Activated B cell treated with CpG ODN at 0.5 μM for 24 hours (primary cell): ENCODE data around the gene ANO2. TPM values are rescaled to one million over a fixed set of nuclear protein-coding genes. Genes with fewer than 3 reads are reported as not detected.

Experiments
- ATAC-seq: fragments of 200-7000 bp; cut with Tn5 transposase; one replicate; pipeline ENCODE4 v1.10.0; 2021; ENCODE audit warnings: low read depth, mild to moderate bottlenecking, moderate library complexity
- CTCF ChIA-PET: fragments of 350-600 bp; sonication (Branson Sonifier 250); formaldehyde crosslinking; loops from one replicate; lab custom pipeline; 2021; ENCODE audit warnings: antibody characterized with exemption; lab: Charles Lee
- POLR2A ChIA-PET: fragments of 350-600 bp; sonication (Branson Sonifier 250); formaldehyde crosslinking; loops from one replicate; lab custom pipeline; 2021; ENCODE audit warnings: antibody characterized with exemption; lab: Charles Lee
- DNase-seq: peaks from one replicate; pipeline ENCODE4 v3.0.0; 2022
- H3K27ac Mint-ChIP-seq: one replicate; pipeline ENCODE4 v1.8.0; 2020; ENCODE audit warnings: mixed read lengths
- H3K27me3 Mint-ChIP-seq: one replicate; pipeline ENCODE4 v1.8.0; 2021; ENCODE audit warnings: mixed read lengths
- H3K36me3 Mint-ChIP-seq: one replicate; pipeline ENCODE4 v1.8.0; 2021; ENCODE audit warnings: low read depth, mixed read lengths
- H3K4me1 Mint-ChIP-seq: one replicate; pipeline ENCODE4 v1.8.0; 2021; ENCODE audit warnings: mixed read lengths
- H3K4me3 Mint-ChIP-seq: one replicate; pipeline ENCODE4 v1.8.0; 2020; ENCODE audit warnings: mild to moderate bottlenecking, mixed read lengths
- H3K9me3 Mint-ChIP-seq: one replicate; pipeline ENCODE4 v1.8.0; 2020; ENCODE audit warnings: mixed read lengths
- intact Hi-C: fragments of 100-400 bp; cut with micrococcal nuclease; formaldehyde crosslinking; loops from one replicate; pipeline ENCODE4 v1.15.1; 2024
- total RNA-seq: library from RNA; stranded (reverse); gene quantifications from 2 replicates; pipeline ENCODE4 v1.2.3, GENCODE V29; 2022
- TF ChIP-seq, protein P1 (sequence below): fragments of 200-600 bp; IDR thresholded peaks from one replicate; pipeline ENCODE4 v1.8.0; 2022; ENCODE audit warnings: antibody characterized with exemption, mild to moderate bottlenecking

ANO2 gene
- total RNA-seq, 1 donor from 2014 or later, result not detected

- Mint-ChIP-seq H3K27ac (no peak overlapping the region), H3K27me3 (peaks cover 25% of the 10 kb centered on the region), H3K4me1 (no peaks in the 10 kb centered on the region), H3K36me3 (no peaks in the 10 kb centered on the region), H3K9me3 (no peaks in the 10 kb centered on the region), H3K4me3 (no peak overlapping the region)
- DNase-seq, result no peak
- ATAC-seq, result no peak
- CTCF ChIA-PET, result no interaction called here
- intact Hi-C loops, result no loop called here
- TF ChIP-seq, protein P1, sequence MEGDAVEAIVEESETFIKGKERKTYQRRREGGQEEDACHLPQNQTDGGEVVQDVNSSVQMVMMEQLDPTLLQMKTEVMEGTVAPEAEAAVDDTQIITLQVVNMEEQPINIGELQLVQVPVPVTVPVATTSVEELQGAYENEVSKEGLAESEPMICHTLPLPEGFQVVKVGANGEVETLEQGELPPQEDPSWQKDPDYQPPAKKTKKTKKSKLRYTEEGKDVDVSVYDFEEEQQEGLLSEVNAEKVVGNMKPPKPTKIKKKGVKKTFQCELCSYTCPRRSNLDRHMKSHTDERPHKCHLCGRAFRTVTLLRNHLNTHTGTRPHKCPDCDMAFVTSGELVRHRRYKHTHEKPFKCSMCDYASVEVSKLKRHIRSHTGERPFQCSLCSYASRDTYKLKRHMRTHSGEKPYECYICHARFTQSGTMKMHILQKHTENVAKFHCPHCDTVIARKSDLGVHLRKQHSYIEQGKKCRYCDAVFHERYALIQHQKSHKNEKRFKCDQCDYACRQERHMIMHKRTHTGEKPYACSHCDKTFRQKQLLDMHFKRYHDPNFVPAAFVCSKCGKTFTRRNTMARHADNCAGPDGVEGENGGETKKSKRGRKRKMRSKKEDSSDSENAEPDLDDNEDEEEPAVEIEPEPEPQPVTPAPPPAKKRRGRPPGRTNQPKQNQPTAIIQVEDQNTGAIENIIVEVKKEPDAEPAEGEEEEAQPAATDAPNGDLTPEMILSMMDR, result no peak
- POLR2A ChIA-PET, result no interaction called here
Measured at GRCh38 chr12:5976196-5976595, 31.1 kb upstream of the ANO2 start.

- Mint-ChIP-seq H3K27me3 (peaks cover 37% of the 10 kb centered on the region), H3K4me3 (no peak overlapping the region), H3K4me1 (no peaks in the 10 kb centered on the region), H3K27ac (no peak overlapping the region), H3K36me3 (no peaks in the 10 kb centered on the region), H3K9me3 (no peaks in the 10 kb centered on the region)
- TF ChIP-seq, protein P1, result no peak
- POLR2A ChIA-PET, result no interaction called here
- DNase-seq (no peak), ATAC-seq (no peak)
- intact Hi-C loops, result no loop called here
- CTCF ChIA-PET, result interaction anchor here (1.8 kb wide), 1 partner anchor 17 kb away, joined by 5 read pairs; no protein-coding TSS in a partner anchor
Measured at GRCh38 chr12:5973461-5974115, 28.5 kb upstream of the ANO2 start.

DNA sequence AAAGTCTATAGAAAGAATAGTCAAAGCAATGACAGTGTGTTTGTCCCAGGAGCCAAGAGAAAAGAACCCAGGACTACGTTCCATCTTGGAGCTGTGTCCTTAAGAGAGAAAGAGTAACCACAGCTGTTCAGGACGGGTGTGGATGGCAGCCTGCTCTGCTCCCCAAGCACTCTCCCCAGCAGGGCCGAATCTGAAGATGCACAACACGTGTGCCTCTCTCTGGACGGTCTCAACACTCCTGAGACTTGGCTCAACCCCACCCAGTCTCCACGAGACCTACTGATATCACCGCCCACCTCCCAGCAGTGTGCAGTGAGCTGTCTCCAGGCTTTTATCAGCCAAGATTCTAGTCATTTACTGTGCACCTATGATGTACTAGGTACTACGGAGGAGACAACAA is 27.3 kb upstream of the ANO2 start:
- intact Hi-C loops, result no loop called here
- no peak overlapping the region for H3K27ac Mint-ChIP-seq
- POLR2A ChIA-PET, result no interaction called here

GRCh38 chr12:5971194-5971850 is 26.3 kb upstream of the ANO2 start:
- Mint-ChIP-seq H3K4me3 (no peak overlapping the region), H3K36me3 (no peaks in the 10 kb centered on the region), H3K27me3 (peaks cover 39% of the 10 kb centered on the region), H3K27ac (no peak overlapping the region), H3K9me3 (no peaks in the 10 kb centered on the region), H3K4me1 (no peaks in the 10 kb centered on the region)
- intact Hi-C loops, result no loop called here
- DNase-seq, result no peak
- POLR2A ChIA-PET, result no interaction called here
- TF ChIP-seq, protein P1, result no peak
- CTCF ChIA-PET, result no interaction called here
- ATAC-seq, result no peak

More for the DNA sequence above, 27.3 kb upstream of the ANO2 start:
- Mint-ChIP-seq H3K27me3 (peaks cover 39% of the 10 kb centered on the region), H3K36me3 (no peaks in the 10 kb centered on the region), H3K4me3 (no peak overlapping the region), H3K9me3 (no peaks in the 10 kb centered on the region), H3K4me1 (no peaks in the 10 kb centered on the region)
- CTCF ChIA-PET, result no interaction called here
- TF ChIP-seq, protein P1, result no peak
- ATAC-seq (no peak), DNase-seq (no peak)

DNA sequence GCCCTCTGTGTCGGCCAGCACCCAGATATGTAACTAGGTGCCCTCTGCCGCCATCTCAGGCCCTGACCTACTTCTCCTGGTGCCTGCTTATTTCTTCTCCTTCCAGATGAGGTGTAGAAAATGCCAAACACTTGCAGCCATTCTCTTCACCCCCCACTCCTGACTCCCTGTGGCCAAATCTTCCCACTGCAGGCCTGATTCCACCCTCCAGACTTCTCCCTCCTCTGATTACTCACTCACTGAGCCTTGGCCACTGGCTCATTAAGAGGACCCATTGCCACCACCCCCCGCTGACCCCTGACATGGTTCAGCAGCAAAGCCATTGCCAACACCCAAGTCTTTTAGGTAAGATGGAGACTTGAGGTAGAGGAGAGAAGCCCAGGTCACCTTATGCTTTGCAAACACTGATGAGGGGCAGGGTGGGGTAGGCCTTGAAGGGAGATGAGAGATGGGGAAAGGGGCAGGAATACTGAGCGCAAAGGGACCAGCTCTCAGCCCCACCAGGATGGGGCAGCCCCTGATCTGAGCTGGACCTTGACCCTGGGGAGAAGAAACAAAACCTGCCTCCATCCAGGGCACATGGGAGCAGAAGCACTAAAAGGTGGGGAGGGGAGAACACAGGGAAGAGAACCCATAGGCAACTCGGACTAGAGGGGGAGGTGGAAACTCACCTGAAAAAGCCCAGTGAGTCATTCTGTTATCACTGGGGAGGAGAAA is 25.1 kb upstream of the ANO2 start:
- Mint-ChIP-seq H3K9me3 (no peaks in the 10 kb centered on the region), H3K36me3 (no peaks in the 10 kb centered on the region), H3K4me1 (no peaks in the 10 kb centered on the region), H3K27ac (no peak overlapping the region), H3K4me3 (no peak overlapping the region), H3K27me3 (peaks cover 36% of the 10 kb centered on the region)
- DNase-seq (no peak), ATAC-seq (no peak)
- ChIA-PET CTCF (interaction anchor here (0.7 kb wide), 1 partner anchor 18 kb away, joined by 3 read pairs; no protein-coding TSS in a partner anchor), POLR2A (no interaction called here)
- intact Hi-C loops, result no loop called here
- TF ChIP-seq, protein P1, result no peak
